Stimulated activated CD4-positive, alpha-beta T cell treated with anti-CD3 and anti-CD28 coated beads, Interleukin-1b, Interleukin-23, amount 100 ng/mL, for 4 hours (primary cell): Measurements from ENCODE around the gene IL27RA.
"Not testable (repeated sequence)": the region's sequence is repeated elsewhere in the genome, so short reads cannot be mapped to it uniquely, and the experiment has no call there.

Experiments
- DNase-seq, 2 donors: peaks; one replicate each; pipeline ENCODE4 v3.0.0-alpha.2; 2020; ENCODE audit warnings: low read depth in 2 of 2

The IL27RA gene

DNA sequence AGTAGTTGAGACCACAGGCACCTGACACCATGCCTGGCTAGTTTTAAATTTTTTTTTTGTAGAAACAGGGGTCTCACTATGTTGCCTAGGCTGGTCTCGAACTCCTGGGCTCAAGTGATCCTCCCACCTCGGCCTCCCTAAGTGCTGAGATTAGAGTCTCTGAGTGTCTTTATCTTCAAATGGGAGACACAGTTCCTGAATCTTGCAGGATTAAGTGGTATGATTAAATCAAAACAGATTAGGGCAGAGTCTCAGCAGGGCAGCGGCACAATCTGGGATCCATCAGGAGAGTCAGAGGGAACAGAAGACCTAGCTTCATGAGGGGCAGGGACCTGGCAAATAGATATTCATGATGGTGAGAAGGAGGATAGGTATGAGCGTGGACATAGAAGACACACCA, 2.7 kb upstream of the IL27RA start:
- no peak for DNase-seq

DNA sequence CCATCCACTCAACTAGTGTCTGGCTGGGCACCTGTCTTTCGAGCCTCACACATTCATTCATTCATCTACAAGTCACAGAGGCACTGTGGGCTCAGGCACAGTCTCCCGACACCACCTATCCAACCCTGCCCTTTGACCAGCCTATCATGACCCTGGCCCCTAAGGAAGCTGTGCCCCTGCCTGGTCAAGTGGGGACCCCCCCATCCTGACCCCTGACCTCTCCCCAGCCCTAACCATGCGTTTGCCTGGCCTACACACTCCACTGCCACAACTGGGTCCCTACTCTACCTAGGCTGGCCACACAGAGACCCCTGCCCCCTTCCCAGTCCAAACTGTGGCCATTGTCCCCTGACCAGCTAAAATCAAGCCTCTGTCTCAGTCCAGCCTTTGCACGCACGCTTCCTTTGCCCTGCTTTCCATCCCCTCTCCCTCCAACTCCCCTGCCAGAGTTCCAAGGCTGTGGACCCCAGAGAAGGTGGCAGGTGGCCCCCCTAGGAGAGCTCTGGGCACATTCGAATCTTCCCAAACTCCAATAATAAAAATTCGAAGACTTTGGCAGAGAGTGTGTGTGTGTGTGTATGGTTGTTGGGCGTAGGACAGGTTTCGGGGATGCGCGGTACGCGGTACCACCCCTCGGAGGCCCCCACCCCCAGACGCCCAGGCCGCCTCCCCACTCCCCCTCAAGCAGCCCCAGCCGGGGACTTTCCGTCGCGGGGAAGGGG, 404 bp upstream of the IL27RA start:
- no peak for DNase-seq

DNA sequence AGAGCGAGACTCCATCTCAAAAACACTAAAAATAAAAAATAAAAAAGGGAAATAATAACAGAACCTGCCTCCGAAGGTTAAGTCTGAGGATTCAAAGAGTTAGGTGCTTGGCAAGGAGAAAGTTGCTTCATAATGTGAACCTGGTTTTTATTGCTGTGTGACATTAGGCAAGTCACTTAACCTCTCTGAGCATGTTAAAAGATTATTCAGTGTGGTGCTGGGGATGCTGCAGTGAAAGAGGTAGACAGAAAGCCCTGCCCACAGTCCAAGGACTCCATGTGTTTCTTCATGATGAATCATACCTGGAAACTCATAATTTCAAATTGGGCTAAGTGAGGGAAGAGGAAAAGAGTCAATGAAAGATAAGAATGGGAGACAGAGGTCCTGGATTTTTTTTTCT, 2.4 kb downstream of the IL27RA start:
- no peak for DNase-seq

DNA sequence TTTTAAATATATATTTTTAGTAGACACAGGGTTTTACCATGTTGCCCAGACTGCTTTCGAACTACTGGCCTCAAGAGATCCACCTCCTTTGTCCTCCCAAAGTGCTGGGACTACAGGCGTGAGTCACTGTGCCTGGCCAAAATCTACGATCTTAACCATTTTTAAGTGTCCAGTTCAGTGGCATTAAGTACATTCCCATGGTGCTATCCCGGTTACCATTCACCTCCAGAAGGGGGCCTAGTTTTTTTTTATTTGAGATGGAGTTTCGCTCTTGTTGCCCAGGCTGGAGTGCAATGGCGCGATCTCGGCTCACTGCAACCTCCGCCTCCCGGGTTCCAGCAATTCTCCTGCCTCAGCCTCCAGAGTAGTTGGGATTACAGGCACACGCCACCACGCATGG, 3.6 kb downstream of the IL27RA start:
- DNase-seq = not testable (repeated sequence)

DNA sequence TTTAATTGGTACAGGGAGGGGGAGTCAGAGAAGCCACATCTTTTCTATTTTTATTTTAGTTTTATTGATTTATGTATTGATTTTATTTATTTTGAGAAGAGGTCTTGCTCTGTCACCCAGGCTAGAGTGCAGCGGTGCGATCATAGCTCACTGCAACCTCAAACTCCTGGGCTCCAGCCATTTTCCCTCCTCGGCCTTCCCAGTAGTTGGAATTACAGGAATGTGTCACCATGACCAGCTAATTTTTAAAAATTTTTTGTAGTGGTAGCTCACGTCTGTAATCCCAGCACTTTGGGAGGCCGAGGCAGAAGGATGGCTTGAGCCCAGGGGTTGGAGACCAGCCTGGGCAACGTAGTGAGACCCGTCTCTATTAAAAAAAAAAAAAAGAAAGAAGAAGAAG, 4.1 kb downstream of the IL27RA start:
- no peak for DNase-seq

DNA sequence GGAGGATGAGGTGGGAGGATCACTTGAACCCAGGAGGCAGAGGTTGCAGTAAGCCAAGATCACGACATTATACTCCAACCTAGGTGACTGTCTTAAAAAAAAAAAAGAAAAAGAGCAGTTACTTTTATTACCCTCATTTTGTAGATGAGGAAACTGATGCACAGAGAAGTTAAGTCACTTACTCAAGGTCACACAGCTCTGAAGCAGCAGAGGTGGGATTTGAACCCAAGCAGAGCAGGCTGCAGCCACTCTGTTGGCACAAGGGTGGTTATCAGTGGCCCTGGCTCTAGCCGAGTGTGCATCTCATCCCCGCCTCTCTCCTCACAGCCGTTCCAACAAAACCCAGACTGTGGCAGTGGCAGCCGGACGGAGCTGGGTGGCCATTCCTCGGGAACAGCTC, 7.6 kb downstream of the IL27RA start:
- no peak for DNase-seq

DNA sequence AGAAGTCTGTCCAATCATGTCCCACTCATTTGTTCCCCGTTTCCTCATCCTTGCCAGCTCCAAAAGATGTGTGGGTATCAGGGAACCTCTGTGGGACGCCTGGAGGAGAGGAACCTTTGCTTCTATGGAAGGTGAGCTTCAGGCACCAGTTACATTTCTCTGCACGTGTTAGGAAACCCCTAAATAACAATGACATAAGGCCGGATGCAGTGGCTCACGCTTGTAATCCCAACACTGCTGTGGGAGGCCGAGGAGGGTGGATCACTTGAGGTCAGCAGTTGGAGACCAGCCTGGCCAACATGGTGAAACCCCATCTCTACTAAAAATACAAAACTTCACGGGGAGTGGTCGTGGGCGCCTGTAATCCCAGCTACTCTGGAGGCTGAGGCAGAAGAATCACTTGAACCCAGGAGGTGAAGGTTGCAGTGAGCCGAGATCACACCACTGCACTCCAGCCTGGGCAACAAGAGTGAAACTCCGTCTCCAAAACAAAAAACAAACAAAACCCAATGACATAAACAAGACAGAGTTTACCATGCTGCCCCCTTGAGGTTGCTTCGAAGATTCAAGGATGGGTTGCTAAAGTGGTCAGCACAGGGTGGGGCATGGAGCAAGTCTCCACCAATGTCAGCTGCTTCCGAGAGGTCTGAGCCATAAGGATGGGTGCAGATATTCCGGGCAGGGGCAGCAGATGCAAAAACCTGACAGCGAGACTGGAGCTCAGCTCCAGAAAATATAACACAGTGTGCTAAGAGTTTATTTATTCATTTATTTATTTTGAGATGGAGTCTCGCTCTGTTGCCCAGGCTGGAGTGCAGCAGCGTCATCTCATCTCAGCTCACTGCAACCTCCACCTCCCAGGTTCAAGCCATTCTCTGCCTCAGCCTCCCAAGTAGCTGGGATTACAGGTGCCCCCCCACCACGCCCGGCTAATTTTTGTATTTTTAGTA, 11.4 kb downstream of the IL27RA start:
- DNase-seq = not testable (repeated sequence)

DNA sequence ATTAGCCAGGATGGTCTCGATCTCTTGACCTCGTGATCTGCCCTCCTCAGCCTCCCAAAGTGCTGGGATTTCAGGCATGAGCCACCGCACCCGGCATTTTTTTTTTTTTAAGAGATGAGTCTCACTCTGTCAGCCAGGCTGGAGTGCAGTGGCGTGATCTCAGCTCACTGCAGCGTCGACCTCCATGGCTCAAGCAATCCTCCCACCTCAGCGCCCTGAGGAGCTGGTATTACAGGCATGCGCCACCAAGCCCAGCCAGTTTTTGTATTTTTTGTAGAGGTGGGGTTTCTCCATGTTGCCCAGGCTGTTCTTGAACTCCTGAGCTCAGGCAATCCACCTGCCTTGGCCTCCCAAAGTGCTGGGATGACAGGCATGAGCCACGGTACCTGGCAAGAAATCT, 16.3 kb downstream of the IL27RA start:
- DNase-seq = not testable (repeated sequence)

DNA sequence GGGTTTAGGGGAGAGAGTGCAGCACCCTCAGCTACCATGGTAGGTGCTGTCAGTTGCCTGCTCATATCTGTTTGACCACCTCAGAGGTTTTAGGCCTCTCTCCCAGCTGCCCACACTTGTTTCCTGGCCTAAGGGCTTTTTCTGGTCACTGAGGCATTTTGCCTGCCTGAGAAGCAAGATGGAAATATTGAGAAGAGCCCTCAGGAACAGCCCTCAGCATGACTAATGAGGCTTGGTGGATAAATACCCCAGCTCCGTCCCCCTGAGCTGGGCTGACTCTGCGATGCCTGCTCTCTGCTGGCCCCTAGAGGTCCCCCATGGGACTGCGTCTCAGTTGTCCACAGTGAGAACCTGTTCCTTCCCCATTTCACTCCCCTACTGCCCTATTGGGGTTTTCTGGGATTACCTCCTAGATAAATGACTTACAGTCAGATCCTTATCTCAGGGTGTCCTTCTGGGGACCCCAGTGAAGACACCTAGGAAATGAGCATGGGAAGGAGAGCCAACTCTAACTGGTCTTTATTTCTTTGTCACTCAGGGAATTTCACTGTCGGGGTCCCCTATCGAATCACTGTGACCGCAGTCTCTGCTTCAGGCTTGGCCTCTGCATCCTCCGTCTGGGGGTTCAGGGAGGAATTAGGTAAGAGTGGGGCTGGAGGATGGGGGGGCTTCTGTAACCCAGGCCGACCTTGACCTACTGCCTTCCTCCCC, 17.0 kb downstream of the IL27RA start:
- peak; percentile 75 to 76 for DNase-seq

DNA sequence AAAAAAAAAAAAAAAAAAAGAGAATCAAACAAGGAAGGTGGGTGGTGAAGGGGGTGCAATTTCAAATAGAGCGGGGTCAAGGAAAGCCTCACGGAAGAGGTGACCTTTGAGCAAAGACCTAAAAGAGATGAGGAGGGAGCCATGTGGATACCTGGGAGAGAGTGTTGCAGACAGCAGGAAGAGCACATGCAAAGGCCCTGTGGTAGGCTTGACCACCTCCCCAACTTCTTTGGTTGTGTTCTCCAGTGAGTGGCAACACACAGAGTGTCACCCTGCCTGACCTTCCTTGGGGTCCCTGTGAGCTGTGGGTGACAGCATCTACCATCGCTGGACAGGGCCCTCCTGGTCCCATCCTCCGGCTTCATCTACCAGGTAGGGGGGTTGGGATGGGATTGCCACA, 18.9 kb downstream of the IL27RA start:
- no peak for DNase-seq

DNA sequence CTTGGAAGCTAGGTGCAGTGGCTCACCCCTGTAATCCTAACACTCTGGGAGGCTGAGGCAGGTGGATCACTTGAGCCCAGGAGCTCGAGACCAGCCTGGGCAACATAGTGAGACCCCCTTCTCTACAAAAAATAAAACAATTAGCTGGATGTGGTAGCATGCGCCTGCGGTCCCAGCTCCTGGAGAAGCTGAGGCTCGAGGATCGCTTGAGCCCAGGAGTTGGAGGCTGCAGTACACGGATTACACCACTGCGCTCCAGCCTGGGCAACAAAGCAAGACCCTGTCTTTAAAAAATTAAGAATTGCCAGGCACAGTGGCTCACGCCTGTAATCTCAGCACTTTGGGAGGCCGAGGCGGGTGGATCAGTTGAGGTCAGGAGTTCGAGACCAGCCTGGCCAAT, 19.4 kb downstream of the IL27RA start:
- not testable (repeated sequence) for DNase-seq

DNA sequence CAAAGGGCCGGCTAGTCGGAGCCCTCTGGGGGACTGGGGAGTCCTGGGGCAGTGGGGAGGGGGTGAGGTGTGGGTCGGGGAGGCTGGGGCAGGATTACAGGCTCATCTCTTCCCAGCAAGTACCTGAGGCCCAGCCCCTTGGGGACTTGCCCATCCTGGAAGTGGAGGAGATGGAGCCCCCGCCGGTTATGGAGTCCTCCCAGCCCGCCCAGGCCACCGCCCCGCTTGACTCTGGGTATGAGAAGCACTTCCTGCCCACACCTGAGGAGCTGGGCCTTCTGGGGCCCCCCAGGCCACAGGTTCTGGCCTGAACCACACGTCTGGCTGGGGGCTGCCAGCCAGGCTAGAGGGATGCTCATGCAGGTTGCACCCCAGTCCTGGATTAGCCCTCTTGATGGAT, 20.4 kb downstream of the IL27RA start:
- no peak for DNase-seq

DNA sequence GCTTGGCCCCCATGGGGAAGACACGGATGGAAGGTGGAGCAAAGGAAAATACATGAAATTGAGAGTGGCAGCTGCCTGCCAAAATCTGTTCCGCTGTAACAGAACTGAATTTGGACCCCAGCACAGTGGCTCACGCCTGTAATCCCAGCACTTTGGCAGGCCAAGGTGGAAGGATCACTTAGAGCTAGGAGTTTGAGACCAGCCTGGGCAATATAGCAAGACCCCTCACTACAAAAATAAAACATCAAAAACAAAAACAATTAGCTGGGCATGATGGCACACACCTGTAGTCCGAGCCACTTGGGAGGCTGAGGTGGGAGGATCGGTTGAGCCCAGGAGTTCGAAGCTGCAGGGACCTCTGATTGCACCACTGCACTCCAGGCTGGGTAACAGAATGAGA, 20.9 kb downstream of the IL27RA start:
- DNase-seq = no peak

DNA sequence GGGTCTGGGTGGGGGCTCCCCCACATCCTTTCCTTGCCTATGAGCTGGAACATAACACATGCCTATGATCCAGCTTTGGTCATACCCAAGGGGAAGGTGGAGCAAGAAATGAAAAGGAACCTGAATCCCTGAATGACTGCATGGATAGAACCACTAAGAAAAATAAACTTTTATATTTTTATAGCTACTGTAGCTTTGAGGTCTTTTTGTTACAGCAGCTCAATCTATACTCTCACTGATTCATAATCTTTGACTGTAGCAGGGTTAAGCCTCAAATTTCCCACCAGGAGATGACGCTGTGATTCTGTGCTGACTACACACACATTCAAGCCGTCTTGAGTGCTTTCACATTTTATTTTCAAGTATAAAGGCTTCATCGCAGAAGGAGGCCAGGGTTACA, 21.5 kb downstream of the IL27RA start:
- no peak for DNase-seq

DNA sequence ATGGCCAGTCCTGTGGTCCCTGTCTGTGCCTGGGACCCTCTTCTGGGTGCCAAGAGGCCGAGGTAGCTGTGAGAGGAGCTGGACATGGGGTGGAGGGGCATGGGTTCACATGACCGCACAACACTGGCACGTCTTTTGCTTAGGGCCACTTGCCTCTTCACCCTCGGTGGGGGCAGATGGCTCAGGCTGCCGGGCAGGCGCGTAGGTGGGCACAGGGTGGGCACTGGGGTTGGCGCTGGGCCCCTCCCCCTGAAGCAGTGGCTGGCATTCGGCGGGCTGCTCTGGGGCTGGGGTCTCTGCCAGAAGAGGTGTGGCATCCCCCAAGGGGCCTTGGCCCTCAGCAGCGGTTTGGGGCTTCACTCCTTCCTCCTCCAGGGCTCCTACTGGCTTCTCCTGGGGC, 21.9 kb downstream of the IL27RA start:
- DNase-seq = no peak

DNA sequence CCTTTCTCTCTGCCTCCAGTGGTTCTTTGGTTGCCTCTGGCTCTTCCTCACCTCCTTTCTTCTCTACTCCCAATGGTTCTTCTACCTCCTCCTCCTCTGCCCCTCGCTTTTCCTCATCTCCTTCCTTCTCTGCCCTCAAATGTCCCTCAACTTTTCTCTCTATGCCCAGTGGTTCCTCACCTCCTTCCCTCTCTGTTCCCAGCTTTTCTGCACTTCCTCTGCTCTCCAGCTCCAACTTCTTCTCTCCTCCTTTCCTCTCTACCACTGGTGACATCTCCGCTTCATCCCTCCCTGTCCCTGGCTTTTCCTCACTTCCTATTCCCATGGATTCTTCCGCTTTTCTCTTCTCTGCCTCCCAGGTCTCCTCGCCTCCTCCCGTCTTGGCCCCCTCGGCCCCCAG, 22.5 kb downstream of the IL27RA start:
- DNase-seq = no peak

DNA sequence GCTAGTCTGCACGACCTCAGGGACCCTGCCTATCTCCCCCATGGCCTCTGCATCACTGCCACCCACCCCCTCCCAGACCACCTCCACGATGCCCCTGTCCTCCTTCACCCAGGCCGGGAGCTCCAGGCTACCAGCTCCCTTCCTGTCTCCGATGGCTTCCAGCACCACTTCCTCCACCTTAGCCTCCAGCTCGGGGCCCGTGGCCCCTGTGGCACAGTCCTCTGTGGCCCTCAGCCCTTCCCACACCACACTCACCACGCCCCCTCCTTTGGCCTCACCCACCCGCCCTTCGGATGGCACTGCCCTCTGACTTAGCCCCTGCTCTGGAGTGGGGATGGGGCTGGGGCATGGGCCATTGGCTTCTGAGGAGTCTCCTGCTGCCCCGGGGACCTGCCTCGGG, 23.2 kb downstream of the IL27RA start:
- no peak for DNase-seq

DNA sequence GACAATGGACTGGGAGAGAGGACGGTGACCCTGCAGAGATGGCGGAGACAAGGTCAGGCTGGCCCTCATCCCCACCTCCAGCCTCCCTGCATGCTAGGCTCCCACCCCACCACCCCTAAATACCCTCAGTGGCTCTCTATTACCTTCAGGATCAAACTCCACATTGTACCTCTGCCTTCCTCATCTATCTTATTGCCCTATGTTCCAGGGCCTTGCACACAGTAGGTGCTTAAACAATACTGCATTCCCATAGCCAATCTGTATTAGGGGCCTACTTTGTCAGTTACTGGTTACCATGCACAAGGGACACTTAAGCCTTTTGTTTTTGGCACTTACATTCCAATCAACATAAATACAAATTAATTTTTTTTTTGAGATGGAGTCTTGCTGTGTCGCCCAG, 23.8 kb downstream of the IL27RA start:
- DNase-seq = no peak

DNA sequence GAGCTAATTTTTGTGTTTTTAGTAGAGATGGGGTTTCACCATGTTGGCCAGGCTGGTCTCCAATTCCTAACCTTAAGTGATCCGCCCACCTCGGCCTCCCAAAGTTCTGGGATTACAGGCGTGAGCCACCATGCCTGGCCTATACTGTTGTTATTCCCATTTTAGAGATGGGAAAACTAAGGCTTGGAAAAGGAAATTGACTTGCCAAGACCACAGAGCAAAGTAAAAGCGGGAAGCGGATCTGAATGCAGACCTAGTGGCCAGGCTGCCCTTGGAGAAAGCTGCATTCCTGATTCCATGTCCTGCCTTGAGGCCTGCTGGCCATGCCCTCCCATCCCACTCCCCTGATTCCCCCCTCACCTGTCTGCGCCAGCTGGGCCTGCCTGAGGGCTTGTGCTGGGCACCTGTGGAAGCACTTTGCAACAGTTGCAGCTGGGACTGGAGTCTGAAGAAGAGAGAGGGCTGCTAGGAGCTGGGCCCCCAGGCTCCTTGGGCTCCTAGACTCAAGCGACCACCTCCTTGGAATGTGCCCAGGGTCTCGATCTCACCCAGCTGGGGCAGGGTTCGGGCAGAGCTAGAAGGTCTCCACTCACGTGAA, 24.6 kb downstream of the IL27RA start:
- no peak for DNase-seq

DNA sequence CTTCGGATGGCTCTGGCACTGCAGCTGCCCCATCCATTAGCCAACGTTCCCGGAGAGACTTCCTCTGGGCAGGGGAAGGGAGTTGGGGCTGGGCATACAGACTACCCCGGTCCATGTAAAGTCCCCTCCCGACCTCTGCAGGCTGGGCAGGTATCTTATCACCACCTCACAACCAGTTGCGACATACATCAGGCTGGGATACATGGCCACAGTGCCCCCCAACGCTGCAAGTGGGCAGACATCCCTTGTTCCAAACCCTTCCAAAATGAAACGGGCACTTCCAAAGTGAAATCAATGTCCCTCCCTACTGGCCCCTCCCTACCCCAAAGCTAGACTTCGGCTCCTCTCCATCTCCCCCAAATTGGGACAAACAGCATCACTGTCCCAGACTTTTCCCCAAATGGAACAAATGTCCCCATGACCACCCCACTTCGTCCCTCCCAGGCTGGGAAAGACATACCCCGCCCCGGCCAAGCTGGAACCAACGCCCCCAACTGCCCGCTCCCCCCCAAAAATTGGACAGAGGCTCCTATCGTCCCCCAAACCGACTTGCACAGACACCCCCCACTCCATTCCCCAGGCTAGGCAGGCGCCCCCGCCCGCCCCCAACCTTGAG, 25.3 kb downstream of the IL27RA start:
- no peak for DNase-seq

DNA sequence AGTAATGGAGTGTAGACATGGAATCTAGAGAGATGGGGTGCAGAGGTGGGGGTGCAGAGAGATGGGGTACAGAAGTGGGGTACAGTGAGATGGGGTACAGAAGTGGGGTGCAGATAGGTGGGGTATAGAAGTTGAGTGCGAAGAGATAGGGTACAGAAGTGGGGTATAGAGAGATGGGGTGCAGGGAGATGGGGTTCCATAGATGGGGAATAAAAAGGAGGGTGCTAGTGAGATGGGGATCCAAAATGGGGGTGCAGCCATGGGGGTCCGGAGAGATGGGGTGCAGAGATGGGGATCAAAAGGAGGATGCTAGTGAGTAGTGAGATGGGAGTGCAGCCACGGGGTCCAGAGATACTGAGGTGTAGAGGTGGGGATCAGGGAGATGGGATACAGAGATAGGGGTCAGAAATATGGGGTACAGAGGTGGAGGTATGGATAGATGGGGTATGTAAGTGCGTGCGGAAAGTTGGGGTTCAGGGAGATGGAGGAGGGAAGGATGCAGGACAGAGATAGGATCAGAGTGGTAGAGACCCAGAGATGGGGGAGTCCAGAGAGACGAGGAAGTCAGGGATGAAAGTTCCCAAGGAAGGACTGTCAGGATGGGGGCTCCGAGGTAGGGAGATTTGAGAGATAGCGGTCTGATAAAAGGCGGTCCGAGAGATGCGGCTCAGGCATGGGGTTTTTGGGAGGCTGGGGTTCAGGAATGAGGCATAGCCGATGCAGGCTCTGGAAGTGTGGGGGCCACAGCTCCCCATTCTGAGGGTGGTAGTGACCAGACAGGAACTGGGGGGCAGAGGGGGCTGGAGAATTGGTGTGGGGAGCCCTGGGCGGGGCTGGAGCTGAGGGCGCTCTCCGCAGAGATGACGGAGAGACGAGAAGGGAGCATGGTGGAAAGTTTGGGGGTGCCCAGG, 26.9 kb downstream of the IL27RA start:
- DNase-seq = no peak
